HG03196 (cell line): ENCODE results near the gene TEX51.

Experiments
- ATAC-seq: cut with Tn5 transposase; IDR thresholded peaks from one replicate; pipeline ENCODE4 v1.9.1; 2021; ENCODE audit not compliant: unreplicated experiment

TEX51 gene

GRCh38 chr2:126891681-126892500 lies 6.8 kb upstream of the TEX51 start:
- ATAC-seq, result no peak

- no peak for ATAC-seq
Observed at GRCh38 chr2:126893153-126893552, 5.5 kb upstream of the TEX51 start.

- ATAC-seq, result no peak
Observed at GRCh38 chr2:126893606-126894005, 5.1 kb upstream of the TEX51 start.

DNA sequence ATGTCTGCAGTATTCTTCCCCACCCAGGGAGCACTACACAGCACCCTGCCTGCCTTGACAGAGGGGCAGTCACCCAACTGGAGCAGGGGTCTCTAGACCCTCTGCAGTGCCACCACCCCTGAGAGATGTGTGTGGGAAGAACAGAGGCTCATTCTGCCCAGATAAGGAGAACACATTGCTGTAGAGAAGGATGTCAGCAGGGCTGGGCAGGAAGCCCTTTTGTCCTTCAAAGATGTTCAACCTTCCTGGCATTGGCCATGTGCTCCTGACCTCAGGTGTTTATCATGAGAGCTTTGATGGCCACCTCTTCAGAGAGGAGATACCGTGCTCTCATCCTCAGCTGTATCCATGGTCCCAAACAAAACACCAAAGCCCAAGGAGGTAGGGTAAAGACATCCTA lies 4.6 kb upstream of the TEX51 start:
- ATAC-seq, result no peak

GRCh38 chr2:126894585-126895182 lies 4.0 kb upstream of the TEX51 start:
- ATAC-seq, result no peak

- no peak for ATAC-seq
Observed at GRCh38 chr2:126895336-126895735, 3.4 kb upstream of the TEX51 start.

DNA sequence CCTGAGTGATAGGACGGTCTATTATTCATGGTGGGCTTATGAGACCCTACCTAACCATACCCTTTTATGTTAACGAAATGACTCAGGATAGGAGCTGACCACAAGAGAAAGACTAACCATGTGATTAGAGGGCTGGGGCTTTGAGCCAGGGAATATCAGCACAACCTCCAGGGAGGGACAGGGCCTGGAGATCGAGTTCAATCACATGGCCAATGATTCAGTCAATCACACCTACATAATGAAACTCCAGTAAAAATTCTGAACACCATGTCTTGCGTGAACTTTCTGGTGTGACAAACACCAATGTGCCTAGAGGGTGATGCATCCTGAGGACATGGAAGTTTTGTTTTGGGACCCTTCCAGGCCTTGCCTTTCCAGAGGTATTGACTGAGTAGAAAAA lies 2.2 kb upstream of the TEX51 start:
- ATAC-seq, result no peak

DNA sequence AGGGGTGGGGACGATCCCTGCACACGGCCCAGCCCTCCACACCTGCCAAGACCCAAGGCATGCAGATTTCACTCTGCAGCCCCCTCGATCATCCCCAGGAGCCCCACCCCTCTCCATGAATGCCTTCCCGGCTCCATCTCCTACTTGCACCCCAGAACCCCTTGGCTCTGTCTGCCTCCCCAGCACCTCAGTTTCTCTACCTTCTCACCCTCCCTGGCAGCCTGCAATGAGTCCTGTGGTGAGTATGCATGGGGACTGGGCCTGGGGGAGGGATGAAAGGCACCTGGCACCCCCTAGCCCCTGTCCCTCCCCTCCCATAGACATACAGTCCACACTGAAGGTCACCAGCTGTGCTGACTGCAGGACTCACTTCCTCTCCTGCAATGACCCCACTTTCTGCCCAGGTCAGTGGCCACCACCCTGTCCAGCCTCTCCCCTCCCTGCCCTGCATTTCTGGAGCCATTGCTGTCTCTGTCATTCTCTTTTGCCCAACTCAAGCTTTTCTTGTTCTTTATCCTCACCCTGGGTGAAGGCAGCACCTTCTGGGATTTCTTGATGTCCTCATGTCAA lies 1.0 kb downstream of the TEX51 start:
- no peak for ATAC-seq

- ATAC-seq, result no peak
Observed at GRCh38 chr2:126900646-126901319, 2.1 kb downstream of the TEX51 start.

- ATAC-seq, result no peak
Observed at GRCh38 chr2:126901459-126901858, 2.8 kb downstream of the TEX51 start.

DNA sequence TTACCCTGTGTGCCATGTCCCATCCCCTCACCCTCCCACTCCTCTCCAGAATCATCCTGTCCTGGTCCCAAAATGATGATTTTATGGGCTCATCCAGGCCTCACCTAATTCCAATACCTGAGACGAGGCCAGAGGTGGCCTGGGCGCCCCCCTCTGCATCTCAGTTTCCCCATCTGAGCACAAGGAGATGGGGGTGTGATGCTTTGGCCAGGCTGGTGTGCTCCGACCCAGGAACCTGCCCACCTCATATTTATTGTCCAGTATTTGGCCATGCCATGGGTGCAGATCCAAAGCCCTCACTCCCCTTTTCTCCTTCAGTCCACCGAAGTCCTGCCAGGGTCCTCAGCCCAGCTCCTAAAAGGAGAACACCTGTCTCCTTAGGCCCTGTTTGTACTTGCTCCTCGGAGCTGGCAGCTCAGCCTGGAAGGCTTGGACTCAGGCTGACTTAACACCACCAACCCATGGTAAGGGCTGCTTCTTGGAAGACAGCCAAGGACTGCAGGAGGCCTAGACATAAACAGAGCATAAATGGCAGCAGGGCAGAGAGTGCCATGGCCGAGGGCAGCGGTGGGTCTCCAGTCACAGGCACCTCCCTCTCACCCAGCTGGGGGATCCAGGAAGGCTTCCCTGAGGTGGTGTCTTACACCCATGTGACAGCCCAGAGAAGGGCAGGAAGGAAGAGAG lies 3.6 kb downstream of the TEX51 start:
- no peak for ATAC-seq

GRCh38 chr2:126902859-126903258 lies 4.2 kb downstream of the TEX51 start:
- no peak for ATAC-seq

GRCh38 chr2:126905991-126906390 lies 7.3 kb downstream of the TEX51 start:
- no peak for ATAC-seq

DNA sequence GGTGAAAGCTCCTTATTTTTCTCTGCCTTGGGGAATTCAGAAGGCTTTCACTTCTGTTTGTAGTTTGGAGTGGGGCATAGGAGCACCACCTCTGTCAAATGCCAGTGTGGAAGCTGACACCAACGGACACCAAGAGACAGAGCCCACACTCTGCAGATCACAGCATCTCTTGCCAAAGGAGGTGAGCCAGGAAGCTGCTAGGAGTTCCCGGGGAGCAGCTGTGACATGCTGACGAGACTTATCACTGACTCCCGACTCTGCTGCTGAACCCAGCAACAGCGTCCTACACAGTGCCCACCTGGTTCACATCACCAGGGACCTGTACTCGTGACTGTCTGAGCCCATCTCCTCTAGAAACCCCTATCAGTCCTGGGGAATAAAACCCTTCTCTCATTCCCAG lies 8.1 kb downstream of the TEX51 start:
- no peak for ATAC-seq

DNA sequence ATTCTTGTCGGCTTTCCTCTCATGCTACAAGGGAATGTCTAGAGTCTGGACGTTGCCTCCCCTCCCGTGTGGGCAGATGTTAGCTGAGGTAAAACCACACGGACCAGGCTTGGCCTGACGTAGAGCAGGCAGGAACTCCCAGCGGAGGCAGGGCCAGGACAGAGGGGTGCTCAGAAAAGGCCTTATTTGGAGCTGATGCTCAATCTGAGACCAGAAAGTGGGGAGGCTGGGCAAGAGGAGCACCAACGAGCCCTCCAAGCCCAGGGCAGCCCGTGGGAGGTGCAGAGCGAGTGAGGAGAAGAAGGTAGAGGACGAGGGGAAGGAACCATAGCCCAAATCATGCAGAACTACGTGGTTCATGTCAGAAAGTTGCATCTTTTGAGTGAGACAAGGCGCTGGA lies 9.0 kb downstream of the TEX51 start:
- no peak for ATAC-seq

DNA sequence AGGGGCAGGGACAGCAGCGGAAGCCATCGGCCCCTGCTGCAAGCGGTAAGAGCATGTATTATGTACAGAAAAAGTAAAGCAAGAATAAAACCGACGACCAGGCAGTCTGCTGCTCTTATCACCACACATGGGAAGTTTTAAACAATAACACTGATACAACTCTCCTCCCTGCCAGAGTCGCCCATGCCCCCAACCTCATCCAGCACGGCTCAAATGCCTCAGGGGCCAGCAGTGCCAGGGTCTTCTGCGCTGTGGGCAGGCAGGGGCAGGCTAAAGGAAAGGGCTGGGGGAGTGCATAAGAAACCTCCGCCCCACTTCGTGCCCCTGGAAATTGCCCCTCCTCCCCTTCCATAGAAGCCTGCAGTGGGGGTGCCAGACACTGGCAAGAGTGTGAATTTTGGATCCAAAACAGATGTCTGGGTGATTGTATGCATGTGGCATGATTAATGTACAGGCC lies 10.1 kb downstream of the TEX51 start:
- ATAC-seq, result no peak

GRCh38 chr2:126909366-126909765 lies 10.7 kb downstream of the TEX51 start:
- no peak for ATAC-seq

DNA sequence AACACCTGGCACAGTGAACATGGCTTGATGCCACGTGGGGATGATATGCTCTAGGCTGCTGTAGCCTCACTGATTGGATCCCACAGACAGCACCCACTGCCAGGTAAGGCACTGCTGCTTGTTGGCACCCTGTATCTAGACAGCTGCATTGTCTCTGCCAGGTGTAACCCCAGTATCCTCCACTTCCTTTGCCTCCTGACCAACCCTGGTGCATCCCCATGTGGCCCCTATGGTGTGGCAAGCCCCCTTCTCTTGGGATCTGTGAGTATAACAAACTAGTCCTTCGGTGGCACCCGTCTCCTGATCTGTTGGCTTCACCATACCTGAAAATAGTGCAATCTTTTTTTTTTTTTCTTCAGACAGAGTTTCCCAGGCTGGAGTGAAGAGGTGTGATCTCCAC lies 11.1 kb downstream of the TEX51 start:
- ATAC-seq, result no peak

GRCh38 chr2:126910637-126911036 lies 11.9 kb downstream of the TEX51 start:
- ATAC-seq, result no peak

DNA sequence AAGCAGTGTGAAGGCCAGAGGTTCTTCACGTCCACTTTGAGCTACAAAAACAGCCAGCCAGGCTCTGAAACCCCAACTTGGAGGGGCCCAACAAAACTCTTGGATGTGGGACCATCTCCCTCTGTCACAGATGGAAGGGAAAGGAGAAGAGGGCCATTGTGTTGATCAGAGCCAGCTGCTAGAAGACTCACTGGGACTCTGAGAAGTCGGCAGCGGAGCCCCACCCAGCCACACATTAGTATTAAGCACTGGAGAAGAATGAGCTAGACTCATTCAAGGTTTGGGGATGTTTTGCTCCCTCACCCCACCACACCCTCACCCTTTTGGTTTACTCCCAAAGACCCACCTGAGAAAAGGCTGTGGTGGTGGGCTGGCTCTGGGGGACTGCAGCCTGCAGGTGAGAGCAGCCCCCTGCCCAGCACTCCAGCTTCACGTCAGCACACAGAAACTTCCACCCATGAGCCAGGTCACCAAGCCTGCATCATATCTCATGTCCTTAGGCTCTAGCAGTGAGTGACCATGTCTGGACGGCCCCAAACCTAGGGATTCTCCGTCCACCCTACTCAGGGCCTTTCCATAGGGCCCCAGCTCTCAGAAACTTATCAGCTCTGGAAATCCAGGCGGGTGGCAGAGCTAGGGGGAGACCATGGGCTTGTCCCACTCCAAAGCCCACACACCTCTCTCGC lies 12.6 kb downstream of the TEX51 start:
- ATAC-seq, result no peak

- ATAC-seq, result no peak
Observed at GRCh38 chr2:126912201-126912600, 13.5 kb downstream of the TEX51 start.
